ENCODE results near the gene ZNF692. TPM values are rescaled to one million over a fixed set of nuclear protein-coding genes. Genes with fewer than 3 reads are reported as not detected.

Gene ZNF692
- polyA plus RNA-seq, 1 donor = 32.9 TPM

DNA sequence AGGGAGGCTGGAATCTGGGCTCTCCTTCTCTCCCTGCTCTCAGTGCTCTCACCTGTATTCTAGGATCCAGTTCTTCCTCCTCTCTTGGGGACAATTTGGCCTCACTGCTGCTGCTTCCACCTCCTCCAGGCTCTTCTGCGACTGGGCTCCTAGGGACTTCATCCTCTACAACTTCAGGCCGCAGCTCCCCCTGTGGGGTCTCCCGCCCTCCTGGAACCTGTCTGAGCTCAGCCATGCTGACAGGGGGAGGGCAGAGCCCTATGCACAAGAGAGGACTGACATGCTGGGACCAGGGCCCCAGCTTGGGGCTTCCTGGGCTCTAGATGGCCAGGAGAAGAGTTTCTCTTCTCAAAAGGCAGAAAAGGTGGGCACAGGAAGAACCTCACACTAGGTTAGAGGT lies 34.2 kb downstream of the ZNF692 start:
- DNase-seq = no peak

DNA sequence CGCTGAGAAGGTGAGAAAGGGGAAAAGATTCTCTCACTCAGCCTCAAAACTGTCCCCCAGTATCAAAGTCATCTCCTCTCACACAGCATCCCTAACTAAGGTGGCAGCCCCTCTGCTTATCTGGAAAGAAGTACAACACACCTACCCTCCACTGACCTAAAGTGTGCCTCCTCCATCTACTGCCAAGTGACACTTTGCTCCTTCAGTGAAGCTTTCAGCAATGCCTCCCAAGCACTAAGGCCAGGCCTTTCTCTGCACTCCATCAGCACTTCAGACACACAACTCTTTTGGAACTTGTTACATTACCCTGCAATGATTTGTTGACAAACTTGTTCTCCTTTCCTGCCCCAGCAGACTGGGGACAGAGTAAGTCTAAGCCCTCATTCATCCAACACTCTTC lies 34.6 kb downstream of the ZNF692 start:
- DNase-seq = no peak

DNA sequence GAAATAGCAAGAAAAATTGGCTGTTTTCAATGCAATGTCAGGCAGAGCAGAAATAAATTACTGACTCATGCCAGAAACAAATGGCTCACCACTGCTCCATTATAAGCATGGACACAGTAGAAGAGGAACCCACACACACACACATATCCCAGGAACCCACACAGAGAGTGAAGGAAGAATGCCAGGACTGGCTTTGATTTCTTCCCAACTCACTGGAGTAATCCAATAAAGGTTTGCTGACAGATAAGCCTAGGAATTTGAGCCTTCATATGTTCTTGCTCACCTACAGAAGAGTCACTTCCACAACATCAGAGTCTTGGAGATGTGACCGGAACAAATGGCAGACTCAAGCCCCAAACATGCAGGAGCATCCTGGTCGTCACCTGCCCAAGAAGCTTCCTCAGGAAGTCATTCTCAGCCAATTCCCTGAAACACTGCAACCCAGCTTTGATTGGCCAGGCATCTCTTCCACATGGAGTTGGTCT lies 35.3 kb downstream of the ZNF692 start:
- no peak for DNase-seq

DNA sequence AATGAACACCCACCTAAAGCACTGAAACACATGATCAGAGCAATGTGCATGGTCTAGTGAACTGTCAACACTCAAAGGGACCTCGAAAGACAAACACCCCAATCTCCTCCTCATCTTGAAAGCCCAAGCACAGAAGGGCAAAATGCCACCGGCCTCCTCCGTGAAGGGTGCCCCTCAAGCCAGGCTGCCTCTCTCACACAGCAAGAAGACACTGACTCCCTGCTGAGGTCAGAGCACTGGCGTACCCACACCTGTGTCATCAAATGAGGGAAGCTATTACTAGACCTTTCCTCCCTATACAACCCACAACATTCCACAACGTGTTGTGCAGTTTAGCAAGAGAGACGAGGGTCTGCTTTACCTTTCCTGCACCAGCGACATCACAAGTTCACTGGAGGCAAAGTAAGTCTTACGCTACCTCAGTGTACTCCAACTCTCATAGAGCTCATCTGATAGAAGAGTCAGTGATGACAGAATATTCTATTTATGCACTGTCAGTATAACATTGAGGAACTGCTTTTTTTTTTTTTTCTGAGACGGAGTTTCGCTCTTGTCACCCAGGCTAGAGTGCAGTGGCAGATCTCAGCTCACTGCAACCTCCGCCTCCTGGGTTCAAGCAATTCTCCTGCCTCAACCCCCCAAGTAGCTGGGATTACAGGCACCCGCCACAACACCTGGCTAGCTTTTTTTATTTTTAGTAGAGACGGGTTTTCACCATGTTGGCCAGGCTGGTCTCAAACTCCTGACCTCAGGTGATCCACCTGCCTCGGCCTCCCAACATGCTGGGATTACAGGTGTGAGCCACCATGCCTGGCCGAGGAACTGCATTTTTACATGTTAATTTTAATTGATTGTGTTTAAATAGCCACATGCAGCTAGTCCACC lies 36.5 kb downstream of the ZNF692 start:
- no peak for DNase-seq

DNA sequence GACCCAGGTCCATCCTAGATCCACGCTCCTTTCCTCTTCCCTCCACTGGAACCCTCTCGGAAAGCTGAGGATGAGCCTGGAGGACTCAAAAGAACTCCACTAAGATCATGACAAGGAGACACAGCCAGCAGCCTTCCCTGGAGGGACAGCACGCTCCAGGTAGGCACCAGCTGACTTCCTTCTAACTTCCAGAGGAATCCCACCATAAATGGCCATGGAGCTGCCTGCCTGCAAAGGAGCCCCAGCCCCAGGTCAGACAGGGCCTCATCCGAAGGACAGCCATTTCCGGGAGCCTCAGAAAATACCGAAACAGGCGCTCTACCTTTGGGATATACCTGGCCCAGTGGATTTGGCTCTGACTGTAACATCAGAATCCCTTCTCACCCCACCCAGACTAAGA lies 37.2 kb downstream of the ZNF692 start:
- DNase-seq = no peak

DNA sequence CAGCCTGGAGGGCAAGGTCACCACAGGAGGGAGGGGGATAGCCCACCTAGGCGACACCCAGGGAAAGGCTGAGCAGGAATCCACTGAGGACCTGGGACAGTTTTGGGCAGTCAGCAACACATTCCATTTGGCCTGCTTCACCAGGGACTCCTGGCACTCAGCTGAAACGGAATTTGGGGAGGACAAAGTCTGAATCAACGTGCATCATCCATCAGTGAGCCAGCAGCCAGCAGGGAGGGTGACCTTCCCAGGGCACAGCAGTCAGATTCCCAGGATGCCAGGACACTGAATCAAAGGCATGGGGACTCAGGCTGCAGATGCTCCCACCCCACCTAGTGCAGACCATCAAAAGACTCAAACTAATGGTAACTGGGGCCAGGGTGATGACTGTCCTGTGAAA lies 37.8 kb downstream of the ZNF692 start:
- DNase-seq = no peak

DNA sequence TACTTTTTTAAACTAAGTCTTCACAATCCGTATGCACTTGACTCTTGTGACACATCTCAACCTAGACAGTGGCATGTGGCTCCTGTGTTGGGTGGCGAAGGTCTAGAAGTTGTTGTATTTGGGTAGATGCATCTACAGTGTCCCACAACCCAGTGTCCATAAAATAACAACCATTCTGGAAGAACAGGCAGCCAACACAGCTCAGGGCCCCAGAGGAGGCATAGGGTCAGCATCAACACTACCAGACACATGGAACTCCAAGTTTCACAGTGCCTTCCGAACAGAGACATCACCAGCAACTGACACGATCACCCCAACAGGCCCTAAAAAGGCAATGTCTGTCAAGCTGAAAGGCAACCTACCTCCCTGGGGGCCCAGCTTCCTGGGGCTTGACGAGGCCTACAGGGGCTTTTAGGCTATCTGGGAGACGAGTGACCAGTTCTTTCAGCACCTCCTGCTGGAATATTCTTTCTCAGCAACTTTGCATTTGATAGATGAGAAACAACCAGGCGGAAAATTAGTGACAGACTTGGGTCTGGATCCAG lies 38.8 kb downstream of the ZNF692 start:
- no peak for DNase-seq

DNA sequence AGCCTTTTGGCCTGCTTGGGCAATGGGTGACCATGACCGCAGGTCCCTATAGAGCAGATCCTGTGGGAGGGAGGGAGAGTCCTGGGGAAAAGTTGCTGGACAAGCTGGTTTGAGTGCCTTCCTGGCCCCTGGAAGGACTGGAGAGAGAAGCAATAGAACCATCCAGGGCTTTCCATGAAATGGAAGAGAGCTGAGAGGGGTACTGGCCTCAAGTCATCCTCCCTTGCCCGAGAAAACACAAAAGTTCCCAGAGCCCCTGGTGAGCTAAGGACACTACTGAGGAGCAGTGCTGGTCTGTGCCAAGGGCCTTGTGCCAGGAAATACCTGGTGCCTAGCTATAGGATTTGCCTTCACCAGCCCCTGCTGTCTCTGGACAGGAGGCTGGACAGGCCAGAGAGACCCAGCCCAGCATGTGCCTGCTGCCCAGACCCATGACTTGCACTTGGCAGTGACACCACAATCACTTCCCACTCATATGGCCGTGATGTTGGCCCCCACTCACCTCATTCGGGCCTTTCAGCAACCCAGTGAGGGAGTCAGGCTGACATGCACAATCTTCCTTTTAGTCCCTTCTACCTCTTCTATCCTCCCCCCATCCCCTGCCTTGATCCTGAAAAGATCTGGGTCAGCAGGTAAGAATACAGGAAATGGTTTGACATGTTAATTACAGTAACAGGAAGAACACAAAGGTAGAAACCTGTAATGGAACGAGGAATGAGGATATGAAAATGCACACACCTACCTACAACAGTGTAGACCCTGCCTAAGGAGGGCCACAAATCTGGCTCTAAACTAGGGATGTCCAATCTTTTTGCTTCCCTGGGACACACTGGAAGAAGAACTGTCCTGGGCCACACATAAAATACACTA lies 40.1 kb downstream of the ZNF692 start:
- DNase-seq = no peak

DNA sequence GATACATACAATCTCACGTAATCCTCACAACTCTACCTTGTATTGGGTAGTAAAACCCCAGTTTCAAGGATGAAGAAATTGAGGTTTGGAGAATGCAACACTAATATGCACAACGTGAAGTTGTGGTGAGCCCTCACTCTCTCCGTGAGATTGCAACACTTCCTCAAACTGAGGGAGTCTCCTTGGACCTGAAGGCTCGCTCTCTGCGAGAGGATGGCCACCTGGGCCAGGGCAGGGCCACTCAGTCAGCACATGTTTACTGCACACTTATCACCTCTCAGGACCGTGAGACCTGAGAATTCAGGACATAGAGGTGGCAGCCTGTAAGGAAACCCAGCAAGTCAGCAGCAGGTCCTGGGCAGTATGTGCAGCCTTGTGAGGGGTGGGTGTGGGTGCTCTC lies 41.8 kb downstream of the ZNF692 start:
- DNase-seq = no peak

DNA sequence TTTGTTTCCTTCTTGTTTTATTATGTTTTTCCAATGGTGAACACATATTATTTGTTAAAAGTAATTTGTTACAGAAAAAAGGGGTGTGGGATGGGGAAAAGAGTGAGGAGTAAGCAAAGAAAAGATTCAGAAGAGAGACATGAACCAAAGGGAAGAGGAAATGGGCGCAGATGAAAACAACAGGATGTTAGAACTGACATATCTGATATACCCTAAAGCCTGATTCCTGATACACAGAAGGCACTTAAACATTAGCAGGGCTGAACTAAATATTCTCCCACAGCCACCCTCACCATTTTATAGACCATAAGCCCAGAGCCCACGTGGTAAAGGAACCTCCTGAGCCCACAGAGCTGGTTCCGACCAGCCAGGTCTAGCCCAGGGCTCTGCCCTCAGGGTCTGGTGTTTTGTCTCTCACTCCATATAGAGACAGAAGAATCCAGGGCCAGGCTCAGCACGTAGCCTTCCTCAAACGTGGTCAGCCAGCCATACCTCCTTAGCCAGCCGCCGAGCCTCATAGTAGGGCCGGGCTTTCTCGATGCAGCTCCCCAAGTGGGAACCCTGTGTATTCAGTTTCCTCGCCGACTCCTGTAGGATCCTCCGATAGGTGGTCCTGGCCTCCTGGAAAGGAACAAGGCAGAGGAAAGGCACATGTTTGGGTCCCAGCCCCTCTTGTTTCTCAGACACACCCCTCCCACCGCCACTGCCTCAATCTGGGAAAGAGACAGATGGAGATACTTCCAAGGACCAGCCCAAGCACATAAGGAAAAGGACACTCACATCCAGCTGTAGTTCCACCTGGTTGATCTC lies 42.6 kb downstream of the ZNF692 start:
- DNase-seq = no peak

DNA sequence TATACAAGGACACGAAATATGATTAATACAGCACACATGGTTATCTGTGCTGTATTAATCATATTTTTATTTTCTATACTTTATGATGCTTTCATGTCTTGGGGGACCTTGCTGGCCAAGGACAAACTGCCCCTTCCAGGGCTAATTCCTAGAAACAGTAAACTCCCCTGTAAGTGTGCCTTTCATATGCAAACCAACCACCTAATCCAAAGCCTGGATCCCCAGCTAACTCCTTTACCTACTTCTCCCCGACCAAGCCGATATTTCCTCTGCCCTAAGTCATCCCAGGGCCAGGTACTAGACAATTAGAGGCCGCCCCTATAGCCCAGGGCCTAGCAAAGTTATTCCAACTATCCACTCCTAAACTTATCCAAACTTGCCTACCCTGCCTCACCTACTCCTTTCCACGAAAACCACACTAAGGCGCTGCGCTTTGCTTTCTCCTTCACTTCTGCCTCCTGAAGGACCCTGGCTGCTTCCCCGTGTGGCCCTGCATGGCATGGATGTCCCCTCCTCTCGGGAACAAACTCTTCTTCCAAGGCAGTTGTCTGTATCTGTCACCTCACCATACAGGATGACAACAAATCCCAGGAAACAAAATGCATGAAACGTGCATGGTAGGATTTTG lies 43.4 kb downstream of the ZNF692 start:
- DNase-seq = no peak

DNA sequence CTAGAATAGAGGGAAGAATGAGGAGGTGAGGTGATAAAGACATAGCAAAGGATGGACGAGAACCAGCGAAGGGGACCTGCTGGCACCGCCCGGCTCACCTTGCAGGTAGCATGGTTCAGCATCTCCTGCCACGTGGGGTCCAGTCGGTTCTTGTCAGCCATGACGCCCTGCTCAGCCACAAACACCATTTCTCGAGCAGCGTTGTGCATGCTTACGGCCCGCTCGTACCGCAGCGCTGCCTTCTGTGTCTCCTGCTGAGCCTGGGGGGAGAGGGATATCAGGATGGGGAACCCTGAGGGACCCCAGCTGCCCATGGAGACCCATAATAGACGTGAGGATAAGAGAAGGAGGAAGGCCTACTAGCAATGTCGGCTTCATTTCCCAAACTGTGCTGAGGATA lies 44.5 kb downstream of the ZNF692 start:
- no peak for DNase-seq

DNA sequence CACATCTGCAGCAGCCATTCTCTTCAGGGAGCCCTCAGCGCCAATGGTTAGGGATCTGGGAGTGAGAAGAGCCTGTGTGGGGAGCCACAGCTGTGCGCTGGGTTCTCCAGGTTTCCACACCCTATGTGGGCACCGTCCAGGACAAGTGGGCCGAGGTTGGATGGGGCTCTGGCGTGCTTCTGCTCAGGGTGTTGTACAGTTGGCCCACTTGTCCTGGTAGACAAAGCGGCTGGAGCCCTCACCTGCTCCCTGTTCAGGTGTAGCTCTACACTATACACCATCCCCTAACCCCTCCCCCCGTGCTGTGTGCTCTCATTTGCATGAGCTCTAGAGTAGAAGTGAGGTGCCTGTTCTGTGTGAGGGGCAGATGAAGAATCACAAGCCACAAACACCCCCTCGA lies 45.3 kb downstream of the ZNF692 start:
- DNase-seq = no peak

DNA sequence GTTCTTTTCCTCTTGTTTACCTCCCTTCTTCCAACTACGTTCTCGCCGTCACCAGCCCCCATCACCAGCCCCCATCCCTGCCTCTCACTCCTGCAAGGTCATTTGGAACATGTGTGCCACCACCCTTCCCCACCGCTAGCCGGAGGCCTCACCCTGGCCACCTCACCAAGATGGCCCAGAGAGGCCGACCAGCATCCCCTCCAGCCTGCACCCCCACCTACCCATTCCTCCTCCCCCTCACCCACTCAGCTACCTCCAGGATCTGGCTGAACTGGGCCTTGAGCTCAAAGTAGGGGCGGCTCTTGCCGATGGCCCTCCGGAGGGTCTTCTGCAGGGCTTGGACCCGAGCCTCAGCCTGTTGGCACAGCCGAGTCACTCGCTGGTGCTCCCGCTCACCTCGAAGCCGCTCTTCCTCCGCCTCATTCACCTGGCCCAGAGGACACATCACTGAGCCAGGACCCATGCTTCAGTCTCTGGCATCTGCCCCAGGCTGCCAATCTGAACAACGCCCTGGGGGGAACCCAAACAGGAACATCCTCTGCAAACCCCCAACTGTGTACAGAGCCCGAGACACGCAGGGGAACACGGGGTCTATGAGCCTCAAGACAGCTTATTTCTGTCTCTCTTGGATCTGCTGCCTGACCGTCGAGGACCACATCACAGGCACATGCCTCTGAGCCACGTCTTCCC lies 46.0 kb downstream of the ZNF692 start:
- no peak for DNase-seq

DNA sequence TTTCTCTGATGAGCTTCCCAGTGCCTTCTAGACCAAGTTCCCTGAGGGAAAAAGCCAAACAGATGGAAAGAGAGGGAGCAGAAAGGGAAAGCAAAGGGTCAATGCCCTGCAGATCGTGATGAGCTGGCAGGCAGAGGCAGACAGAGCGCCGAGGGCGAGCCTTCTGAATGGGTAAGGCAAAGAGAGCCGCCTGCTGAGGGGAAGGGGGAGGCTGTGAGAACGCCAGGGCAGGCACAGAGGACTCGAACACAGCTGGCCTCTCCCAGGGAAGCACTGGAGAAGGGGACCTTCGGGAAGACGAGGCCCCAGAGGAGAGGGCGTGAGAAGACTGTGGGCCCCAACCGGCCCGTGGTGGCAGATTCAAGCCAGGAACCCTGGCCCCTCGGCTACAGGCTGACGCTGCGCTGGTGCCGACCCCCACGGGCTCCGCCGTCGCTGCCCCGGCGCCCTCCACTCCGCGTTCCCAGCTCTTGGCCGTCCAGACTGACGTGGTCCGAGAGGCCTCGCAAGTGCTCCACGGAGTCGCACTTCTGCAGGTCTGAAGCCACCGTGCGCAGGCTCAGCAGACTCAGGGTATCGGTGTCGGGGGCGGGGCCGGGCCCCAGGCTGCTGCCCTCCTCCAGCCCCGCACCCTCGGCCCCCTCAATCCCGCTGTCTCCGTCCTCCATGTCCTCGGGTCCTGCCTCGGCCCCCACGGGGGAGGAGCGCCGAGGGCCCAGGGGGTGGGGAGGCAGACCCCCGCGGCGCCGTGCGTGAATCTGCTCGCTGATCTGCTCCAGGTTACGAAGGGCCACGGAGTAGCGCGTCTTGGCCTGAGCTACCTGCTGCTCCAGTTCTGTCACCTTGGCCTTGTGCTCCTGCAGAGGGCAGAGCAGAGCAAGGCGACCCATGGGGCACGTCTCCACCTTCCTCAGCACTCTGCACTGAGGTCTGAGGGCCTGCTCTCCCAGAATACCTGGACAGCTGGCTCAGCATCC lies 47.1 kb downstream of the ZNF692 start:
- DNase-seq = no peak

DNA sequence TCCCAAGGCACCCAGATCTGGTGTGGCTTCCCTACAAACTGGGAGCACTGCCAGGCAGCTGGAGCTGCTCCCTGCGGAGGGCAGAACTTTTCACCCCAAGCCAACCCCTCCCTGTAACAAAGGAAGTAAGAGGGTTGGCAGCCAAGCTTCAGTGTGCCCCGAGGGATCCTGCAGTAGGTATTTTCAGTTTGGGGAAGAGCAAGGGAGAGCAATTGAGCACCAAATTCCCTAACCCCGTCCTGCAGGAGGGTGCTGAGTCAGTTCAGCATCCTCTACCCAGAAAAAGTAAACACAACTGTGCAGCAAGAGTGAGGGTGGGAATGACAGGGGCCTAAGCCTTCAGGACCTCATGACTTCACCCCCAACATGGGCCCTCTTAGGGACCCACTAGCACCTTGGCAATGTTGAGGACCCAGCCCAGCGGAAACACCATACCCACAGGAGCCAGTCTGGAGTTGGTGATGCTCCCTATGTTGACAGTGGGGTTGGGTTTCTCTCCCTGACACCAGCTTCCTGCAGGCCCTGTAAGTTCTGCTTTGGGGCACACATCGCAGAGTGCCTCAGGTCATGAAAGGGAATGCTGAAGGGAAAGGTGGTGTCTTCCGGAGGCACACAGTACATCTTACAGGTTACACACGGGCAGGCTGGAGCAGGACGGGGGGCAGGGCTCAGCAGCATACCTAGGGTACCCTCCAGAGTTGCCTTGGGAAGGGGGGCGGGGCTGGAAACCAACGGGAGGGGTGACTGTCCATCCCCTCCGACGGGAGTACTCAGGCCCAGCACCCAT lies 48.0 kb downstream of the ZNF692 start:
- no peak for DNase-seq

DNA sequence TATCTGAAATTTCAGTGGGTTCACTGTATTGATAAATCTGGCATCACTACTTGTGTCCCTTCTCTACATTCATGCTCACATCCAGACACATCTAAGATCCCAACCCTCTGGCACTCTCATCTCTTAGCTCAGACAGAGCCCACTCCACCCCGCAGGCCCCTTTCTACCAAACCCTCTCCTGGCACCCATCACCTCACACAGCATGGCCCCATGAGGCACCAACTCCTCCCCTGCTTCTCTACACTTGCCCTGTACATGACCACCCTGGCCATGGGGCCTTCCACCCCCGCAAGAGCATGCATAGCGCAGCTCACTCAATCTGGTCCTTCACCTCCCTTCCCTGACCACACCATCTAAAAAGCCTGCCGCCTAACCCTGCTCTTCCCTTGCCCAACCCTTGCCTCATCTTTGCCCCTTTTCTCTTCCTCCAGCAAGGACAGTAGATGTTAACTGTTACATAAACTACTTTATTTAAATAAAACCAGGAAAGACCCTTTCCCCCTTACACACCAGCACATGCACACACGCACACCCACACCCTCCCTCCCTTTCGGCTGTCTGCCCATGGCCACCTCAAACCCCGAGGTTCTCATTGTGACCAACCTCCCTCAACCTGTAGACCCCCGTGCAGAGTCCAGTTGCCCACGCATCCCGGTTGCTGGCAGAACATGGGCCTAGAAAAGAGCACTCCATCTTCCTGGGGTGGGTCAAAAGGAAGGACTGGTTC lies 48.7 kb downstream of the ZNF692 start:
- no peak for DNase-seq

DNA sequence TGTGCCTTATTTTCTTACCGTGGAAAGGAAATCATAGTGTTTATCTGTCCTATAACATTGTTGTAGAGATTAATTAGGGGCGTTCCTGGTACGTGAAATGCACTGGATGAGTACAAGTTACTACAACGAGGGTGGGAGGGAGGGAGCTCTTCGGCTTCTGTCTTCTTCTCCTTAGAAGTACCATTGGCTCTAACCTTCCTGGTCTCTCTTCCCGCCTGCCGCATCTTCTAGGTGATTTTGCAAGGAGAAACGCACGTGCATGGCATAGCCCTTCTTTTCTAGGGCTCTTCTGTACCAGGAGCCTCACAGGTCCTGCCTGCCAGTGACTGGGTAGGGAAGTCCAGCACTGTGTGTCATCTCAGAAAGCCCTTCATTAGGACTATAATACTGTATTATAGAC lies 50.0 kb downstream of the ZNF692 start:
- DNase-seq = no peak

All from hindlimb muscle (tissue), 1 donor.